ENCODE data around the gene NUMB. TPM values are rescaled to one million over a fixed set of nuclear protein-coding genes. Genes with fewer than 3 reads are reported as not detected.

Gene NUMB
- total and polyA plus RNA-seq, 2 of the 4 experiments (the other 2 are of a cell fraction): 45.9 to 114 TPM

DNA sequence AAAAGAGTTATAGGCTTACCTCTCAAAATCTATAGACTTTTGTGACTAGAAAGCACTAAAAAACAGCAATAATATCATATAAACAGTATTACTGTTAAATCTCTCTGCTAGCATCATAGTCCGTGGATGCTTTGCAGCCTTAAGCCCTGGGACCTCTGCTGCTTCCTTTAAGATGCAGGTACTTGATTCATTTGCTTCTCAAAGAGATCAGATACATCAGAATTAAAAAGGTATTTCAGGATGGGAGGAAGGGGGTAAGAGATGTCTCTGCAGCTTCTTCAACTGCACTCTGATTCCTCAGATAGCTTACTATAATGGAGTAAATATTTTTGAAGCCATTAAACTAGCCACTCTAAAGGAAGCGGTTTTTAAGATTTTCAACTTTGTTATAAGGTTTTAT, 171.7 kb downstream of the NUMB start:
- ATAC-seq (ENCODE audit: low read depth) (no peak), DNase-seq (no peak)
- Histone ChIP-seq H3K9ac (ENCODE audit: low read depth, low read length) (no peak overlapping the region), H3K79me1 (ENCODE audit: low read depth in 1 of 2, low read length in 2 of 2) (peaks cover 0 to 49% of the 10 kb centered on the region in 2 experiments; a peak in 3 of 4 replicates), H2AK9ac (replicated peaks; ENCODE audit: low read depth, low read length, poor library complexity) (no peak overlapping the region), H3K4me1 (ENCODE audit: control insufficient read depth, insufficient read depth, low read length) (peaks cover 3% of the 10 kb centered on the region), H2BK120ac (ENCODE audit: low read depth, low read length) (no peak overlapping the region), H2AFZ (replicated peaks; ENCODE audit: low read length, poor library complexity) (no peak overlapping the region), H3K27me3 (ENCODE audit: control insufficient read depth, insufficient read depth, low read length) (no peaks in the 10 kb centered on the region), H4K8ac (ENCODE audit: low read depth in 2 of 2, low read length in 2 of 2) (no peak overlapping the region), H3K27ac (ENCODE audit: insufficient read depth, low read length) (no peak overlapping the region), H4K91ac (ENCODE audit: insufficient read depth, low read depth, low read length) (no peak overlapping the region), H3K9me3 (ENCODE audit: control insufficient read depth, insufficient read depth, low read length) (no peaks in the 10 kb centered on the region), H3K18ac (ENCODE audit: low read depth, low read length) (no peak overlapping the region), H4K20me1 (ENCODE audit: insufficient read depth, low read length) (peaks cover 11% of the 10 kb centered on the region; the same call in 1 of the 2 replicates), H3K4ac (ENCODE audit: low read depth, low read length) (no peak overlapping the region), H2AK5ac (ENCODE audit: low read depth, low read length) (no peak overlapping the region), H3K4me3 (ENCODE audit: insufficient read depth, low read depth, low read length) (no peak overlapping the region), H3K4me2 (ENCODE audit: low read depth, low read length) (no peak overlapping the region), H3K56ac (ENCODE audit: extremely low read depth, insufficient read depth, low read length) (no peak overlapping the region), H3K9me1 (ENCODE audit: insufficient read depth, low read length) (0 out of 2 replicates have a peak, but pooled peaks cover 3% of the 10 kb centered on the region), H3K36me3 (ENCODE audit: control insufficient read depth, insufficient read depth, low read length) (peaks cover 25% of the 10 kb centered on the region), H2BK5ac (ENCODE audit: low read depth, low read length, poor library complexity, severe bottlenecking) (no peak overlapping the region), H2BK20ac (ENCODE audit: low read depth, low read length) (no peak overlapping the region), H4K5ac (ENCODE audit: low read depth, low read length) (no peak overlapping the region), H2BK15ac (ENCODE audit: low read depth, low read length) (no peak overlapping the region), H3K14ac (replicated peaks; ENCODE audit: low read depth, low read length) (no peak overlapping the region), H3K23ac (ENCODE audit: low read depth, low read length) (no peak overlapping the region)
- in situ Hi-C loops (cut with MboI; ENCODE audit: low sequenced_read_pairs): no loop called here
- intact Hi-C loops (cut with micrococcal nuclease): no loop called here
- dilution Hi-C loops (cut with HindIII; ENCODE audit: low sequenced_read_pairs, unreplicated experiment): loop anchor here (25.0 kb wide), 1 partner anchor 176 kb away; the partner anchor contains the start of gene NUMB
- ChIA-PET POLR2A (ENCODE audit: unreplicated experiment) (no interaction called here), CTCF (no interaction called here)
- TF ChIP-seq, protein P1, sequence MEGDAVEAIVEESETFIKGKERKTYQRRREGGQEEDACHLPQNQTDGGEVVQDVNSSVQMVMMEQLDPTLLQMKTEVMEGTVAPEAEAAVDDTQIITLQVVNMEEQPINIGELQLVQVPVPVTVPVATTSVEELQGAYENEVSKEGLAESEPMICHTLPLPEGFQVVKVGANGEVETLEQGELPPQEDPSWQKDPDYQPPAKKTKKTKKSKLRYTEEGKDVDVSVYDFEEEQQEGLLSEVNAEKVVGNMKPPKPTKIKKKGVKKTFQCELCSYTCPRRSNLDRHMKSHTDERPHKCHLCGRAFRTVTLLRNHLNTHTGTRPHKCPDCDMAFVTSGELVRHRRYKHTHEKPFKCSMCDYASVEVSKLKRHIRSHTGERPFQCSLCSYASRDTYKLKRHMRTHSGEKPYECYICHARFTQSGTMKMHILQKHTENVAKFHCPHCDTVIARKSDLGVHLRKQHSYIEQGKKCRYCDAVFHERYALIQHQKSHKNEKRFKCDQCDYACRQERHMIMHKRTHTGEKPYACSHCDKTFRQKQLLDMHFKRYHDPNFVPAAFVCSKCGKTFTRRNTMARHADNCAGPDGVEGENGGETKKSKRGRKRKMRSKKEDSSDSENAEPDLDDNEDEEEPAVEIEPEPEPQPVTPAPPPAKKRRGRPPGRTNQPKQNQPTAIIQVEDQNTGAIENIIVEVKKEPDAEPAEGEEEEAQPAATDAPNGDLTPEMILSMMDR (conservative IDR thresholded peaks at IDR 0.05; ENCODE audit: low read depth, low read length): no peak
- TF ChIP-seq NFE2L2 (IDR thresholded peaks at IDR 0.05; ENCODE audit: low read depth, low read length) (no peak), RFX5 (IDR thresholded peaks at IDR 0.05; ENCODE audit: low read depth, low read length) (no peak), RCOR1 (IDR thresholded peaks at IDR 0.05; ENCODE audit: insufficient replicate concordance, low read length) (no peak)
- no TSS peak for BruUV-seq (replicated peaks)
- WGBS, 2 experiments (ENCODE audit: extremely low coverage in 2 of 2, insufficient read length in 1 of 2): no CpG with 5 or more reads among the region's 2 CpGs

Measured in IMR-90 (cell line).